GM23338 (cell line): ENCODE data around the gene CHD2. TPM values are rescaled to one million over a fixed set of nuclear protein-coding genes. Genes with fewer than 3 reads are reported as not detected.
A peak's percentile ranks its signal among the peaks of the same experiment; 100 is the strongest.

Experiments
- ATAC-seq: fragments of 200-7000 bp; cut with Tn5 transposase; 3 replicates; pipeline ENCODE4 v1.9.1; 2020
- DNase-seq: peaks from one replicate; pipeline ENCODE4 v3.0.0-alpha.2; 2015; ENCODE audit warnings: low spot score
- H2AFZ ChIP-seq: fragments of 200-600 bp; sonication (generic); 2 replicates; pipeline ENCODE4 v1.8.0; 2016; ENCODE audit warnings: antibody characterized with exemption, mild to moderate bottlenecking, moderate library complexity
- H3F3A ChIP-seq: fragments of 200-600 bp; sonication (generic); replicated peaks from 2 replicates; pipeline ENCODE4 v1.8.0; 2017; ENCODE audit warnings: antibody characterized with exemption, mixed run types, low read depth
- H3K27ac ChIP-seq: fragments of 200-600 bp; sonication (generic); 2 replicates; pipeline ENCODE4 v1.6.1; 2016; ENCODE audit warnings: low read depth
- H3K27me3 ChIP-seq: fragments of 200-600 bp; sonication (generic); 2 replicates; pipeline ENCODE4 v1.8.0; 2016; ENCODE audit warnings: mild to moderate bottlenecking, mixed run types, moderate library complexity; ENCODE audit not compliant: insufficient read depth
- H3K36me3 ChIP-seq: fragments of 200-600 bp; sonication (generic); 2 replicates; pipeline ENCODE4 v1.8.0; 2016; ENCODE audit warnings: mild to moderate bottlenecking; ENCODE audit not compliant: insufficient read depth
- H3K4me1 ChIP-seq: fragments of 200-600 bp; sonication (generic); 2 replicates; pipeline ENCODE4 v1.8.0; 2016; ENCODE audit warnings: mild to moderate bottlenecking, moderate library complexity; ENCODE audit not compliant: insufficient read depth
- H3K4me2 ChIP-seq: fragments of 200-600 bp; sonication (generic); 2 replicates; pipeline ENCODE4 v1.7.1; 2017; ENCODE audit warnings: mixed run types
- H3K4me3 ChIP-seq: fragments of 200-600 bp; sonication (generic); 2 replicates; pipeline ENCODE4 v1.6.1; 2016; ENCODE audit warnings: mixed run types
- H3K79me2 ChIP-seq: fragments of 200-600 bp; sonication (generic); replicated peaks from 2 replicates; pipeline ENCODE4 v1.8.0; 2017; ENCODE audit warnings: mild to moderate bottlenecking; ENCODE audit not compliant: insufficient read depth
- H3K9me2 ChIP-seq: fragments of 200-600 bp; sonication (generic); 2 replicates; pipeline ENCODE4 v1.8.0; 2017; ENCODE audit not compliant: insufficient read depth
- H4K20me1 ChIP-seq: fragments of 200-600 bp; sonication (generic); replicated peaks from 2 replicates; pipeline ENCODE4 v1.8.0; 2017; ENCODE audit warnings: mild to moderate bottlenecking; ENCODE audit not compliant: insufficient read depth
- H3K27ac Mint-ChIP-seq: 2 replicates; pipeline ENCODE4 v1.8.0; 2020; ENCODE audit warnings: inconsistent platforms, mild to moderate bottlenecking, moderate library complexity, mixed read lengths
- H3K27me3 Mint-ChIP-seq: 3 replicates; pipeline ENCODE4 v1.8.0; 2022; ENCODE audit warnings: low read depth, mild to moderate bottlenecking, moderate library complexity, mixed read lengths, inconsistent platforms; ENCODE audit not compliant: insufficient read depth, poor library complexity
- H3K36me3 Mint-ChIP-seq: 3 replicates; pipeline ENCODE4 v1.8.0; 2021; ENCODE audit warnings: low read depth, mild to moderate bottlenecking, inconsistent platforms, moderate library complexity, mixed read lengths
- H3K4me1 Mint-ChIP-seq: 3 replicates; pipeline ENCODE4 v1.8.0; 2020; ENCODE audit warnings: mild to moderate bottlenecking, inconsistent platforms, mixed read lengths
- H3K4me3 Mint-ChIP-seq: 3 replicates; pipeline ENCODE4 v1.8.0; 2021; ENCODE audit warnings: moderate library complexity, mild to moderate bottlenecking, inconsistent platforms, mixed read lengths
- H3K9me3 Mint-ChIP-seq: 3 replicates; pipeline ENCODE4 v1.8.0; 2020; ENCODE audit warnings: moderate library complexity, mild to moderate bottlenecking, inconsistent platforms, mixed read lengths
- CREB1 ChIP-seq: fragments of 250-450 bp; sonication (Bioruptor Pico); IDR thresholded peaks from 2 replicates; pipeline ENCODE4 v1.5.0; 2020; ENCODE audit warnings: low read depth, mild to moderate bottlenecking, moderate library complexity
- EZH2 ChIP-seq: fragments of 200-600 bp; sonication (generic); IDR thresholded peaks from one replicate; pipeline ENCODE4 v1.8.0; 2017; ENCODE audit warnings: antibody characterized with exemption, mild to moderate bottlenecking, low read depth; ENCODE audit not compliant: unreplicated experiment
- EZH2phosphoT487 ChIP-seq: fragments of 200-600 bp; sonication (generic); IDR thresholded peaks from one replicate; pipeline ENCODE4 v1.8.1; 2018; ENCODE audit warnings: antibody characterized with exemption; ENCODE audit not compliant: unreplicated experiment
- JUNB ChIP-seq: IDR thresholded peaks from one replicate; pipeline ENCODE4 v1.6.1; 2016; ENCODE audit warnings: antibody characterized with exemption; ENCODE audit not compliant: unreplicated experiment
- NANOG ChIP-seq: IDR thresholded peaks from 2 replicates; pipeline ENCODE4 v1.6.1; 2016; ENCODE audit warnings: antibody characterized with exemption, borderline replicate concordance
- POLR2AphosphoS5 ChIP-seq: IDR thresholded peaks from 2 replicates; pipeline ENCODE4 v1.6.1; 2016; ENCODE audit warnings: antibody characterized with exemption, low read depth
- REST ChIP-seq: IDR thresholded peaks from one replicate; pipeline ENCODE4 v1.6.1; 2018; ENCODE audit warnings: antibody characterized with exemption; ENCODE audit not compliant: unreplicated experiment
- STAT1 ChIP-seq: IDR thresholded peaks from one replicate; pipeline ENCODE4 v1.6.1; 2016; ENCODE audit warnings: antibody characterized with exemption; ENCODE audit not compliant: unreplicated experiment
- ZNF114 ChIP-seq: fragments of 250-450 bp; sonication (Bioruptor Pico); IDR thresholded peaks from 2 replicates; pipeline ENCODE4 v1.5.0; 2020; ENCODE audit warnings: mild to moderate bottlenecking, moderate library complexity
- ZNF331 ChIP-seq: fragments of 250-450 bp; sonication (Bioruptor Pico); IDR thresholded peaks from 2 replicates; pipeline ENCODE4 v1.5.0; 2020; ENCODE audit warnings: low read depth, mild to moderate bottlenecking, moderate library complexity
- polyA plus RNA-seq: library from polyadenylated mRNA; unstranded; fragments of >200 nt; fragmentation: Nextera tagmentation; extraction: Ambion mirVana; gene quantifications from 2 replicates; pipeline ENCODE4 v1.2.1, GENCODE V29; 2016
- total RNA-seq: library from RNA; depleted of rRNA; stranded (reverse); fragments of >200 nt; shearing (Covaris generic); gene quantifications from 2 replicates; pipeline ENCODE4 v1.2.3, GENCODE V29; 2014

CHD2 gene
- total and polyA plus RNA-seq, 2 experiments from 2014 or later, result 119 to 130 TPM

- Histone ChIP-seq H3F3A (0 out of 2 replicates have a peak, but pooled peaks cover 2% of the 10 kb centered on the region), H2AFZ (no peak overlapping the region), H3K27me3 (no peaks in the 10 kb centered on the region), H3K4me1 (no peaks in the 10 kb centered on the region), H3K36me3 (no peaks in the 10 kb centered on the region), H3K4me3 (no peak overlapping the region), H3K9me2 (no peaks in the 10 kb centered on the region), H3K27ac (no peak overlapping the region), H3K79me2 (no peaks in the 10 kb centered on the region), H4K20me1 (no peaks in the 10 kb centered on the region; the same call in 1 of the 2 replicates), H3K4me2 (no peak overlapping the region)
- no peak overlapping the region for H3K27ac Mint-ChIP-seq
- H3K4me3 Mint-ChIP-seq, result no peak overlapping the region
- peaks cover 16% of the 10 kb centered on the region for H3K9me3 Mint-ChIP-seq
- peaks cover 15% of the 10 kb centered on the region for H3K27me3 Mint-ChIP-seq
- peaks cover 17% of the 10 kb centered on the region for H3K4me1 Mint-ChIP-seq
- peaks cover 14% of the 10 kb centered on the region; the same call in 2 of the 3 replicates for H3K36me3 Mint-ChIP-seq
- TF ChIP-seq ZNF331 (CRISPR knock-in tag), result no peak
- no peak for TF ChIP-seq CREB1 (CRISPR knock-in tag)
- no peak for TF ChIP-seq REST
- TF ChIP-seq EZH2, result no peak
- no peak for TF ChIP-seq EZH2phosphoT487
- no peak for TF ChIP-seq STAT1
- TF ChIP-seq JUNB, result no peak
- no peak for DNase-seq
- ATAC-seq, result no peak
These were observed 134.4 kb downstream of the CHD2 start for GRCh38 chr15:93034512-93034911.

GRCh38 chr15:93035092-93035915, 135.2 kb downstream of the CHD2 start:
- Histone ChIP-seq H3K4me1 (no peaks in the 10 kb centered on the region), H3K27ac (no peak overlapping the region), H4K20me1 (no peaks in the 10 kb centered on the region; the same call in 1 of the 2 replicates), H3K4me2 (no peak overlapping the region), H3K79me2 (no peaks in the 10 kb centered on the region), H3K27me3 (no peaks in the 10 kb centered on the region), H3K9me2 (no peaks in the 10 kb centered on the region), H3K36me3 (no peaks in the 10 kb centered on the region), H2AFZ (no peak overlapping the region), H3K4me3 (no peak overlapping the region), H3F3A (no peaks in the 10 kb centered on the region)
- DNase-seq (no peak), ATAC-seq (peak; percentile 10)
- Mint-ChIP-seq H3K27me3 (peaks cover 13% of the 10 kb centered on the region), H3K9me3 (peaks cover 16% of the 10 kb centered on the region), H3K27ac (no peak overlapping the region; the same call in 1 of the 2 replicates), H3K36me3 (peaks cover 18% of the 10 kb centered on the region; the same call in 2 of the 3 replicates), H3K4me3 (no peak overlapping the region), H3K4me1 (peaks cover 9% of the 10 kb centered on the region)
- no peak for TF ChIP-seq ZNF331 (CRISPR knock-in tag)
- TF ChIP-seq POLR2AphosphoS5, result no peak
- no peak for TF ChIP-seq JUNB
- no peak for TF ChIP-seq STAT1
- no peak for TF ChIP-seq REST
- no peak for TF ChIP-seq NANOG
- no peak for TF ChIP-seq CREB1 (CRISPR knock-in tag)
- no peak for TF ChIP-seq ZNF114 (CRISPR knock-in tag)
- no peak for TF ChIP-seq EZH2phosphoT487
